Effector memory CD8-positive, alpha-beta T cell (primary cell): Measurements from ENCODE around the gene RGS12.

Experiments
- ATAC-seq: fragments of 150-1000 bp; cut with Tn5 transposase; replicated peaks from 2 replicates; pipeline ENCODE4 v1.10.0; 2021; ENCODE audit warnings: mild to moderate bottlenecking, moderate library complexity
- DNase-seq, 3 experiments: peaks; one replicate each; pipeline ENCODE4 v3.0.0; 2021
- H3K27ac Mint-ChIP-seq, 2 donors: one replicate each; pipeline ENCODE4 v1.8.0; 2022; ENCODE audit warnings: mild to moderate bottlenecking in 2 of 2, mixed read lengths in 2 of 2, moderate library complexity in 2 of 2
- H3K27me3 Mint-ChIP-seq, 2 donors: one replicate each; pipeline ENCODE4 v1.8.0; 2022; ENCODE audit warnings: mixed read lengths in 2 of 2
- H3K36me3 Mint-ChIP-seq: one replicate; pipeline ENCODE4 v1.8.0; 2022; ENCODE audit warnings: mild to moderate bottlenecking, moderate library complexity, mixed read lengths; ENCODE audit not compliant: insufficient read depth
- H3K4me1 Mint-ChIP-seq, 2 donors: one replicate each; pipeline ENCODE4 v1.8.0; 2022; ENCODE audit warnings: low read depth in 2 of 2, mixed read lengths in 2 of 2
- H3K4me3 Mint-ChIP-seq, 2 donors: one replicate each; pipeline ENCODE4 v1.8.0; 2022; ENCODE audit warnings: mild to moderate bottlenecking in 2 of 2, mixed read lengths in 2 of 2, moderate library complexity in 2 of 2
- H3K9me3 Mint-ChIP-seq, 2 donors: one replicate each; pipeline ENCODE4 v1.8.0; 2022; ENCODE audit warnings: mixed read lengths in 2 of 2

RGS12 gene

DNA sequence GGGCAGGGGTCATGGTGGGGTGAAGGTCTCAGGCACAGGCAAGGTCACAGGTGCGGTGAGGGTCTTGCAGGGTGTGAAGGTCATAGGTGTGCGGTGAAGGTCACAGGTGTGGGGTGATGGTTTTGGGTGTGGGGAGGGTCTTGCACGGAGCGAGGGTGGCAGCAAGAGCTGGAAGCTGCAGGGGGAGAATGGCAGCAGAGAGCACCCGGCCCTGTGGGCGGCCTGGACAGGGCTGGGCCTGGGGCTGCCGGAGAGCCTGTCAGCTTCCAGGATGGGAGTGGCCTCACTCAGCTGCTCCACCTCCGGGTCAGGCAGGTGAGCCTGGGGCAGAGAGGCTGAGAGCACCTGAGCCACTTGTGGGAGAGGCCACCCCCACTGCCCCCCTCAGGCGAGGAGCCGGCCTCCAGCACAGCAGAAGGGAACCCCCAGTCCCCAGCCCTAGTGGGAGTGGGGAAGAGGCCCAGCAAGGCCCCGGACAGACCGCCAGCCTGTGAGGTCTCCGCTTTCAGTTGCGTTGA lies 42.3 kb upstream of the RGS12 start:
- H3K27ac Mint-ChIP-seq = no peak overlapping the region
- H3K27me3 Mint-ChIP-seq = no peaks in the 10 kb centered on the region
- H3K9me3 Mint-ChIP-seq = no peaks in the 10 kb centered on the region
- no peaks in the 10 kb centered on the region for H3K36me3 Mint-ChIP-seq
- ATAC-seq = no peak
- H3K4me1 Mint-ChIP-seq = peaks cover 0 to 5% of the 10 kb centered on the region in 2 donors
- DNase-seq = no peak
- H3K4me3 Mint-ChIP-seq = no peak overlapping the region

DNA sequence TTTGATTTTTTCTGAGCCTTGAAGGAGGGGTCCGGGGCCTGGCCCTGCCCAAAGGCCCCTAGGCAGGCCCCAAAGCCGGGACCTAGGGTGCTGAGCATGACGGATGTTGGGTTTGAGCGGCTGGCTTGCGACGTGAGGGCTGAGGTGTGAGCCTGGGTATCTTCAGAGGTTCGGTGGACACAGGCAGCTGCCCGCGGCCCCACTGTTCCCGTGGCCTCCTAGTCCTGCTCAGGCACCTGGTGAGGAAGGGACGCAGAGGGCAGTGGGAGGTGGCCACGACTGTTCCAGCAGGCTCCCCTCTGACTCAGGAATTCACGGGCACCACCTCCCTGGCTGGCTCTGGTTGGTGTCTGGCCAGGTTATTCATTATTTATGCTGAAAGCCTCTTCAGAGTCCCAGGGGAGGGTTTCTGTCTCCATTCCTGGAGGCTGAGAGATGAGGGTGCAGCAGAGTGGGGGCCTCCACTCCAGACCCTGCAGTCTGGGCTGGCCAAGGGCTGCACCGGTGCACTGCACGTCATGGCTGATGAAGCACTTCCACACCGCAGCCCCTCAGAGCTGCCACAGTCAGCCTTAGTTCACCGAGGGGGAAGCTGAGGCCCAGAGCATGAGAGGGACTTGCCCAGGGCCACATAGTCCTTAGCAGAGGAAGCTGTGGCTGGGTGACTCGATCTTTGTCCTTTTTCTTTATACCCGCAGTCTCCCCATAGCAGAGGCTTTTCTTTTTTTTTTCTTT lies 41.7 kb upstream of the RGS12 start:
- H3K27me3 Mint-ChIP-seq = no peaks in the 10 kb centered on the region
- ATAC-seq (no peak), DNase-seq (no peak)
- H3K9me3 Mint-ChIP-seq = no peaks in the 10 kb centered on the region
- H3K27ac Mint-ChIP-seq = peak overlapping the region in 1 of 2 donors; percentile 66
- H3K36me3 Mint-ChIP-seq = no peaks in the 10 kb centered on the region
- peaks cover 0 to 3% of the 10 kb centered on the region in 2 donors for H3K4me1 Mint-ChIP-seq
- H3K4me3 Mint-ChIP-seq = no peak overlapping the region

DNA sequence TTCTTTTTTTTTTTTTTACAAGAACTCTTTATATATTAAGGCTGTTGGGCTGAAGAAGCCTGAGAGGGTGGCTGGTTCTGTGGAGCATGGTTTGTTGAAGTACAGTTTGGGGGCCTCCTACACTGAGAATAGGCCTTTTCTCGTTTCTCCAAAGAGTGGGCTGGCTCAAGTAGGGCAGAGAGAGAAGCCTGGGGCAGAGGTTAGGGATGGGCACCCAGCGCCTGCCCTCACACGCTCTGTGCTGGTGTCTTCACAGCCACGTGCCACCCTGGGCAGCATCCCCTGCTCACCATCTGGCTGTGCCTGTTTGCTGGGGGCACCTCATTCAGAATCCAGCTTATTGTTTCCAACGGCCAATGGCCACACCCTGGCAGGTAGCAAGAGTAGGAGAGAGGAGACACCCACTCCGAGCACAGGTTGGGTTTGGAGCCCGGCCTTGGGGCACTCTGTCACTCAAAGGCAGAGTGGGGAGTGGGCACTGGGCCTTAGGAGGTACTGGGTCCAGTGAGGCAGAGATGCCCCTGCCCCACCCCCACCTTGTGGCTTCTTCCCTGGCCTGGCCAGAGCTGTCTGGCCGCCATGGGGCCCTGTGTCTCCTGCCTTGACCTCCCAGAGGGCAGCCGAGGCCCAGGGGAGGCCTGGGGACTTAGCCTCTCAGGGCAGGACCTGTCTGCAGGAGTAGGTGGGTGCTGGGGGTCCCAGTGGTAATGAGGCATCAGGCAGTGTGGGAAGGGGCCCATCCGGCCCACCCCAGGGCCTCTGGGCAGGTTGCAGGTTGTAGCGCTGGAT lies 40.9 kb upstream of the RGS12 start:
- Mint-ChIP-seq H3K9me3 (no peaks in the 10 kb centered on the region), H3K36me3 (no peaks in the 10 kb centered on the region), H3K27me3 (no peaks in the 10 kb centered on the region), H3K4me1 (peaks cover 0 to 2% of the 10 kb centered on the region in 2 donors), H3K4me3 (no peak overlapping the region), H3K27ac (peak overlapping the region in 1 of 2 donors; percentile 66)
- DNase-seq = no peak
- ATAC-seq = no peak

DNA sequence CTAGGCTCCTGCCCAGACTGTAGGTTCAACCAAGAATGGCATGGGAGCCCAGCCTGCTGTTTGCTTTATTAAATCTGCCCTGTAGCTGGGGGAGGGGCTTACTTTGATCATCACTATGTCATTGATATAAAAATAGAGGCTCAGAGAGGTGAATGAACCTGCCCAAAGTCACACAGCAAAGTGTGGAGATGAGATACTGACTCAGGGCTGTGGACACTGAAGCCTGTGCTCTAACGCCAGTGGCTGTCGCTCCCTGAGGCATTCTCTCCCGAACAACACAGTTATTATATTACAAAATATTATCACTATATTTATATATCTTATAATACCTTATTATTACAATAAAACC lies 40.4 kb upstream of the RGS12 start:
- ATAC-seq = no peak
- H3K27me3 Mint-ChIP-seq = no peaks in the 10 kb centered on the region
- H3K9me3 Mint-ChIP-seq = no peaks in the 10 kb centered on the region
- no peak overlapping the region for H3K27ac Mint-ChIP-seq
- peaks cover 0 to 2% of the 10 kb centered on the region in 2 donors for H3K4me1 Mint-ChIP-seq
- H3K4me3 Mint-ChIP-seq = no peak overlapping the region
- DNase-seq = no peak
- no peaks in the 10 kb centered on the region for H3K36me3 Mint-ChIP-seq

DNA sequence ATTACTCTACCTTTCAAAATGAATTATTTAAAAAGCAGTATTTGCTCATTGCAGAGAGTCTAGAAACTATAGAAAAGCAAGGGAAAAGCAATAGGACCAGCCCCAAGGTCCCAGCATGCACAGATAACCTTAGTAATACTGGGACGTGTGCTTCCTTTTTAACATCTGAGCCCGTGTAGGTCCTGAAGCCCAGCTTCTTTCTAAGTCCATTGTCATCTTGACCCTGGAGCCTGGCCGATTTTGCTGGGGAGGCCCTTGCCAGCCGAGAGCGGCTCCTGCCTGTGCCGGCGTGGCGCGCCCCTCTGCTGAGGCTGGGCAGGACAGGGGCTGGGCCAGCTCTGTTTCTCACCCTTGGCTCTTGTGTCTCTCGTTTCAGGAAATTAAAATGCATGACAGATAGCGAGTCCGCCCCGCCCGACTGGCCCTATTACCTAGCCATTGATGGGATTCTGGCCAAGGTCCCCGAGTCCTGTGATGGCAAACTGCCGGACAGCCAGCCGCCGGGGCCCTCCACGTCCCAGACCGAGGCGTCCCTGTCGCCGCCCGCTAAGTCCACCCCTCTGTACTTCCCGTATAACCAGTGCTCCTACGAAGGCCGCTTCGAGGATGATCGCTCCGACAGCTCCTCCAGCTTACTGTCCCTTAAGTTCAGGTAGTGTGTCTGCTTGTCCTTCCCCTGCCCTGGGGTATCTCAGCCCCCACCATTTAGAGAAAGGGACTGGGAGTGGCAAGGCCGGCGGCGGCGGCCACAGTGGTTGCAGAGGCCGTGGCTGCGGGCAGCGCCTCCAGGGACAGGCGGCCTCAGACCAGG lies 39.8 kb upstream of the RGS12 start:
- H3K4me3 Mint-ChIP-seq = no peak overlapping the region
- no peak for DNase-seq
- H3K9me3 Mint-ChIP-seq = no peaks in the 10 kb centered on the region
- no peak overlapping the region for H3K27ac Mint-ChIP-seq
- H3K36me3 Mint-ChIP-seq = no peaks in the 10 kb centered on the region
- ATAC-seq = no peak
- peaks cover 0 to 2% of the 10 kb centered on the region in 2 donors for H3K4me1 Mint-ChIP-seq
- no peaks in the 10 kb centered on the region for H3K27me3 Mint-ChIP-seq

DNA sequence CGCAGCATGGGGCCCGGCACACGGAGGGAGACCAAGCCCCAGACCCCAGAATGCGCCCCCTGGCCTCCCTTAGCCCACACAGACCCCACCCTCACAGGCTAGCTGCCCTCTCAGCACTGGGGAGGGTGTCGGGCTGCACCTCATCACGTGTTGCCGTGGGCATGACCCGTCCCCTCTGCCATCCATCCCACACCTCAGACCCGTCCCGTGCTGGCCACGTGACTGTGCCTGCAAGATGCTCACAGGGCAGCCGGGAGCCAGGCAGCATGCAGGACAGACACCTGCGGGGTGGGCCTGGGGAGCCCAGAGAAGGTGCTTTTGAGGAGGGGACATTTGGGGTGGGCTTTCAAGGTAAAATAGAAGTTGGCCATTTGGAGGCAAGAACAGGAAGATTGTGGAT lies 39.0 kb upstream of the RGS12 start:
- ATAC-seq (no peak), DNase-seq (no peak)
- no peak overlapping the region for H3K4me3 Mint-ChIP-seq
- H3K27ac Mint-ChIP-seq = no peak overlapping the region
- peaks cover 0 to 2% of the 10 kb centered on the region in 2 donors for H3K4me1 Mint-ChIP-seq
- no peaks in the 10 kb centered on the region for H3K36me3 Mint-ChIP-seq
- no peaks in the 10 kb centered on the region for H3K9me3 Mint-ChIP-seq
- H3K27me3 Mint-ChIP-seq = no peaks in the 10 kb centered on the region

DNA sequence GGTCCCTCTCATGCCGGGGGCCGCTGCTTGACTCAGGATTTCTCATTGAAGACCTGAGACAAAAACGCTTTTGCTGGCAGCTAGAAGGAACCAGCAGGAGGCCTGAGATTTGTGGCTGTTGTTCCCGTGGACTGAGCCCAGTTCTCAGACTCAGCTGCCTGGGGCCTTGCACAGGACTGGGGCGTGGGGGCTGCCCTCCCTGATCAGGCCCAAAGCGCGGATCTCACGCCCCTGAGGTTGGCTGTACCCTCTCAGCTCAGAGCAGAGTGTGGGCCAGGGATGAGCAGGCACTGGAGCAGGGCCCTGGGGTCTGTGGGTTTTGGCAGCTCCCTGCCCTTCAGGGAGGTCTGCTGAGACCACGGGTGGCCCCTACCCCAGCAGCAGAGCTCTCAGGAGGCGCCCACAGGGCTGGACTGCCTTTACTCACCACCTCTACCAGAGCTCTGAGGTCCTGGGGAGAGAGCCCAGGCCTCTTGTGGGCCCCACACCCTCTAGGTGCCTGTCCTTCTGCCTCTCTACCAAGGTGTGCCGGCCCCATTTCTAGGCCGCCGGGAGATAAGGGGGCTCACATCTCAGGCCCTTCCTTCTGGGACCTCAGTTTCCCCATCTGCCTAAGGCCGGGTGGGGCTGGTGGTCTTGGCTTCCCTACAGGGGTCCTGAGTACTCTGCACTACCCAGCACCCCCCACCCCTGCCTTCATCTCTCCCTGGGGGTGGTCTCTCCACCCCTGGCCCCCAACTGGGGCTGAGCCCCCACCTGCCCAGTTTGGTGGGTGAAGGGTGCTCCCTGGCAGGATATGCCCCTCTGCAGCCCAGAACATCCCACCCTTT lies 38.3 kb upstream of the RGS12 start:
- H3K4me3 Mint-ChIP-seq = no peak overlapping the region
- DNase-seq (no peak), ATAC-seq (no peak)
- peaks cover 0 to 2% of the 10 kb centered on the region in 2 donors for H3K4me1 Mint-ChIP-seq
- H3K9me3 Mint-ChIP-seq = no peaks in the 10 kb centered on the region
- no peak overlapping the region for H3K27ac Mint-ChIP-seq
- no peaks in the 10 kb centered on the region for H3K36me3 Mint-ChIP-seq
- no peaks in the 10 kb centered on the region for H3K27me3 Mint-ChIP-seq

DNA sequence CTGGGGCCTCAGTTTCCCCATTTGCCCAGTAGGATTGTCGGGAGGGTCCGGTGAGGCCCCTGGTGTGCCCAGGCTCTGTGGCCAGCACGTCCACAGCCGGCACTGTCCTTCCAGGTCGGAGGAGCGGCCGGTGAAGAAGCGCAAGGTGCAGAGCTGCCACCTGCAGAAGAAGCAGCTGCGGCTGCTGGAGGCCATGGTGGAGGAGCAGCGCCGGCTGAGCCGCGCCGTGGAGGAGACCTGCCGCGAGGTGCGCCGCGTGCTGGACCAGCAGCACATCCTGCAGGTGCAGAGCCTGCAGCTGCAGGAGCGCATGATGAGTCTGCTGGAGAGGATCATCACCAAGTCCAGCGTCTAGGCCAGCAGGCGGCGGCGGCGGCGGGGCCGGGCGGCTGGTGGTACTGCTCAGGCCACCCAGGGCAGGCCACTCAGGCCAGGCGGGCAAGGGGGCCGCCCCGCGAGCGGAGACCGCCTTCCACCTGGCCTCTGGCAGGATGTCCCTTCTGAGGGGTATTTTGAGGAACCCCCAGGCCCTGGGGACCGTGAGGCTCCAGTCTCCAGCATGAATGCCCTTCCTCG lies 37.1 kb upstream of the RGS12 start:
- Mint-ChIP-seq H3K9me3 (no peaks in the 10 kb centered on the region), H3K27ac (no peak overlapping the region)
- no peak for DNase-seq

DNA sequence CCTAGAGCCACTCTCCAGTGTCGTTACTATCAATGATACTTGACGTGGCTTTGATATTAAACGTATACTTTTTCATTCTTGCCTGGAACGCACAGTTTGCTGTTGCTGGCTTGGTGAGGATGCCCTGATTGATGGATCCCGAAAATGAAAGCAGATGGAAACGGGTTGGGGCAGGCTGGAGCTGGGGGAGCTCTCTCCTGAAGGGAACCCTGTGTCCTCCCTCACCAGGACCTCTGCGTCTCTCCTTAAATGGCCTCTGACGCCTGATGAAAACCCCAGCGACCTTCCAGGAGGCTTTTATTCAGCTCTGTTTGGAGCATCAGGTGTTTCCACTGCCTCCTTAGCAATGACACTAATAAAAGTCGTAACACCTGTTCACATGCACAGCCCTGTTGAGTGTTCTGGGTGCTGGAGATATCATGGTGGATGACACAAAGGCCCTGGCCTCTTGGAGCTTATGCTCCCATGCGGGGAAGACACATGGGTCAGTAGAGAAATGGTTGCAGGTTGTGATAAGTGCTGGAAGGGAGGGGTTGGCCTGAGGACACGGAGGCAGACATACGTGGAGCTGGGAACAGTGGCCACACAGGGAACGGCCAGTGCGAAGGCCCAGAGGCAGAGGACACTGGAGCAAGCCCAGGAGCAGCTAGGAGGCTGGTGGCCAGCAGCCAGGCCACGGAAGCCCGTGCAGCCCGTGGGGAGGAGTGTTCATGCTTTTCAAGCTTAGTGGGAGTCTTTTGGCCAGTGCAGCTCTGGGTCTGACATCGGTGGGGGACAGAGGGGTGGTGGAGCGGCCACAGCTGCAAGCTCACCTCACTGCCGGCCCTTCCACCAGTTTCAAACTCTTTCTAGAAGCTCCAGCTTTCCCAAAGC lies 36.4 kb upstream of the RGS12 start:
- H3K27ac Mint-ChIP-seq = no peak overlapping the region

More for the DNA sequence above, 37.1 kb upstream of the RGS12 start:
- no peaks in the 10 kb centered on the region for H3K36me3 Mint-ChIP-seq
- no peak for ATAC-seq
- no peaks in the 10 kb centered on the region for H3K4me1 Mint-ChIP-seq
- no peak overlapping the region for H3K4me3 Mint-ChIP-seq
- no peaks in the 10 kb centered on the region for H3K27me3 Mint-ChIP-seq

DNA sequence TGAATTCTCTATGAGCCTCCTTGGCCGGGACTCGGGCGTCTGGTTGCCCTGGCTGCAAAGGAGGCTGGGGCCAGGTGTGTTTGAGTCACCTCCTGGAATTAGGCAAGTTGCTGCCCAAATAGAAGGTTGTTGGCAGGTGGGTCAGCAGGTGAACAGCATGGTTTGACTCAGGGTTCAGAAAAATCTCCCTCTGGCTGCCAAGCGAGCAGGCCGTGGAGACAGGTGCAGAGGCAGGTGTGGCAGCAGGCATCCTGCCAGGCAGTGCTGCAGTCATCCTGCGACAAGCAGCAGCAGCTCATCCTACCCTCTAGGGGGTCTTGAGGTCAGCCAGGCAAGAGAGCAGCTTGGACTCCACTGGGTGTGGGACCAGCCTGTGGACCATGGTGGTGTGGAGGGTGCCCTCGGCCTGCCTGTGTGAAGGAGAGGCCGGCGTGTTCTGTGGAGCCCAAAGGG lies 35.7 kb upstream of the RGS12 start:
- Mint-ChIP-seq H3K27me3 (no peaks in the 10 kb centered on the region), H3K9me3 (no peaks in the 10 kb centered on the region), H3K4me1 (no peaks in the 10 kb centered on the region), H3K27ac (no peak overlapping the region), H3K4me3 (no peak overlapping the region), H3K36me3 (no peaks in the 10 kb centered on the region)
- DNase-seq (no peak), ATAC-seq (no peak)

More for the DNA sequence above, 36.4 kb upstream of the RGS12 start:
- Mint-ChIP-seq H3K4me3 (no peak overlapping the region), H3K36me3 (no peaks in the 10 kb centered on the region), H3K4me1 (no peaks in the 10 kb centered on the region), H3K27me3 (no peaks in the 10 kb centered on the region), H3K9me3 (no peaks in the 10 kb centered on the region)
- ATAC-seq (no peak), DNase-seq (no peak)

DNA sequence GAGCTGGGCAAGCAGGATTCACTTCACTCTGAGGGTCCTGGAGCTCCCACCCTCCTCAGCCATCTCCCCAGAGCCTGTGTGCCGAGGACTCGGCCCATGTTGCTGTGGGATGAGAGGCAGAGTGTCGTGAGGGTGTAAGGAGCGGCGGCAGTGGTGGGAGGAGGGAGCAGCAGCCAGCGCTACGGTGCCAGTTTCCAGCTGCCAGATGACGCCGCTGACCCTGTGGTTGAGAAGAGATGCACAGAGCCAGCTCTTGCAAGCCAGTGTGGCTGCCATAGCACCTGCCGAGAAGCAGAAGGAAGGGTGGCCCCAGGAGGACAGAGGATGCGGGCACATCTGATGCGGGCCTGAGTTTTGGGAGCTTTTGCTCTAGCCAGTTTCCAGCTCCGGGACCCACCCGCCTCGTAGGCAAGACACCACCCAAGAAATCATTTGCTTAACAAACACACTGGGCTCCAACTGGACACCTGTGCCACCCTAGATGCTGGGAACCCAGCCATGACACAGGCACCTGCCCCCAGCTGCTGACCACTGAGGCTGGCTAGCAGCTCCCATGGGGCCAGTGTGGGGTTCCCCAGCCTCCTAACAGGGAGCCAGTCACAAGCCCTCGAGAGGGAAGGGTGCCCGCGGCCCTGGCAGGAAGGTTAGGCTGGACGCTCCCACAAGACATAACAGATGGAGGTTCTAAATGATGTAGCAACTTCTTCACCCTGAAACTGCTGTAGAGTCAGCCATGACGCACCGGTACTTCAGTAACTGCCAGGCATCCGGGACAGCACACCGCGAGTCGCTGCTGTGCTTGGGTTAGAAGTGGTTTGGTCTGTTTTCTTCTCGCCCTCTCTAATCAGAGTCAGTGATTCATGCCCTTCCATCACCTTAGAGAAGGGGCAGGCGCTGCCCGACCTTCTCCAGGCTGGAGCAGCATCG lies 35.0 kb upstream of the RGS12 start:
- Mint-ChIP-seq H3K36me3 (no peaks in the 10 kb centered on the region), H3K27ac (no peak overlapping the region), H3K9me3 (no peaks in the 10 kb centered on the region), H3K4me3 (no peak overlapping the region), H3K27me3 (no peaks in the 10 kb centered on the region), H3K4me1 (no peaks in the 10 kb centered on the region)
- no peak for ATAC-seq
- DNase-seq = no peak
